Transverse colon (tissue), 4 donors: Measurements from ENCODE around the gene AGAP1. TPM values are rescaled to one million over a fixed set of nuclear protein-coding genes. Genes with fewer than 3 reads are reported as not detected.

ENCODE experiments used
- DNase-seq: peaks from one replicate; pipeline ENCODE4 v3.0.0-alpha.2; 2019
- H3K27ac ChIP-seq, 4 donors: fragments of 200-600 bp; sonication (generic); 2 replicates each; pipeline ENCODE4 v1.5.1; 2016 to 2018; ENCODE audit warnings: inconsistent platforms in 4 of 4
- H3K27me3 ChIP-seq: fragments of 200-600 bp; sonication (generic); 2 replicates; pipeline ENCODE4 v1.5.1; 2017; ENCODE audit warnings: inconsistent platforms
- H3K36me3 ChIP-seq, 4 donors: fragments of 200-600 bp; sonication (generic); 2 replicates each; pipeline ENCODE4 v1.5.1; 2017 to 2019; ENCODE audit warnings: inconsistent platforms in 4 of 4
- H3K4me1 ChIP-seq, 4 donors: fragments of 200-600 bp; sonication (generic); 2 replicates each; pipeline ENCODE4 v1.5.1; 2017 to 2020; ENCODE audit warnings: inconsistent platforms in 4 of 4
- H3K4me3 ChIP-seq, 4 donors: fragments of 200-600 bp; sonication (generic); 1 replicate in 1 of 4; 2 replicates in 3 of 4; pipeline versions ENCODE4 v1.5.1 to v1.6.1; 2017 to 2019; ENCODE audit warnings: inconsistent platforms in 4 of 4
- H3K9me3 ChIP-seq, 2 donors: fragments of 200-600 bp; sonication (generic); 2 replicates each; pipeline ENCODE4 v1.5.1; 2017 to 2019; ENCODE audit warnings: inconsistent platforms in 2 of 2
- EP300 ChIP-seq: sonication (generic); formaldehyde crosslinking; IDR thresholded peaks from one replicate; pipeline ENCODE4 v1.6.1; 2017; ENCODE audit warnings: antibody characterized with exemption, low read depth
- POLR2A ChIP-seq: fragments of 450-650 bp; IDR thresholded peaks from one replicate; pipeline ENCODE4 v1.6.1; 2016; ENCODE audit warnings: antibody characterized with exemption, mild to moderate bottlenecking, moderate library complexity
- POLR2AphosphoS5 ChIP-seq, 3 donors: sonication (generic); formaldehyde crosslinking; IDR thresholded peaks; one replicate each; pipeline ENCODE4 v1.6.1; 2016; ENCODE audit warnings: antibody characterized with exemption in 3 of 3
- WGBS, 2 donors: methylation state at CpG; one replicate each; pipeline ENCODE4 v1.1.5; 2018; ENCODE audit warnings: low coverage in 1 of 2; 5-methylcytosine and 5-hydroxymethylcytosine counted together
- in situ Hi-C, 4 donors: fragments of 200-750 bp; cut with MboI; loops; one replicate each; pipeline versions ENCODE4 v1.15.0 to v1.15.1; 2017; ENCODE audit warnings: low sequenced_read_pairs in 3 of 4, low pct_ligation_motif_present in 1 of 4, low pct_unique_long_range_greater_than_20kb in 1 of 4
- intact Hi-C: fragments of 100-400 bp; cut with DNase I; formaldehyde crosslinking; loops from one replicate; pipeline ENCODE4 v1.15.1; 2023; ENCODE audit warnings: low total_unique reads
- total RNA-seq, 4 donors: library from RNA; depleted of rRNA; stranded (reverse); fragments of >200 nt; gene quantifications; one replicate each; pipeline ENCODE4 v1.1.0, GENCODE V29; 2016
- TF ChIP-seq, protein P1 (sequence below), 5 experiments: fragments of 200-600 bp in 3 of 5; fragments of 450-650 bp in 2 of 5; sonication (generic) in 3 of 5; IDR thresholded peaks; 1 replicate in 2 of 5; 2 replicates in 3 of 5; pipeline ENCODE4 v1.5.1; 2016 to 2017; ENCODE audit warnings: antibody characterized with exemption in 5 of 5, inconsistent platforms in 3 of 5, mild to moderate bottlenecking in 2 of 5, moderate library complexity in 1 of 5

AGAP1 gene
- total RNA-seq, 4 donors from 2014 or later = 56.1 to 96.9 (median 71.2) TPM

DNA sequence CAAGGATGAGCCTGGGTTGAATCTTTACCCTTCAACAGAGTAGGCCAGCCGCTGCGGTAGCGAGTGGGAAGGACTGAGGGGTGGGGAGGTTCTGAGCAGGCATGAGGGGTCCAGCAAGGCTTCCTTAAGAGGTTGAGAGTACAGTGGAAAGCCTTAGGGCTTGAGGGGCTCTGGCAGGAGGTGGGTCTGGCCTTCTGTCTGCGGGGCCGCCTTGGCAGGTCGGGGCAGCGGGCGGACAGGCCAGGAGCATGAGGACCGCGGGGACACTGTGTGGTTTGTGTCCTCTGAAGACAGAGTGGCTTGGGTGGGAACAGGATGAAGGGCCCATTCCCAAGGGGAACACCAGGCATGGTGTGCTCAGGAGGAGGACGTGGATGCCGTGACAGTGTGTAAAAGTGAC lies 250.3 kb downstream of the AGAP1 start:
- in situ Hi-C loops = loop anchor here (10.0 to 25.0 kb wide), 4 partner anchors 139 to 1207 kb away; partner anchors contain the start of gene AGAP1 (in 1 of the 4)
- Histone ChIP-seq H3K27me3 (no peaks in the 10 kb centered on the region), H3K4me3 (no peak overlapping the region), H3K36me3 (no peaks in the 10 kb centered on the region), H3K9me3 (no peaks in the 10 kb centered on the region), H3K4me1 (peaks cover 0 to 10% (median 3%) of the 10 kb centered on the region in 4 donors), H3K27ac (no peak overlapping the region)
- WGBS, 2 donors = 83% methylated on average over 12 of the region's 12 CpGs; no CpG with 5 or more reads in 1 of the 2 donors
- no peak for DNase-seq
- intact Hi-C loops = no loop called here
- TF ChIP-seq POLR2A = no peak

DNA sequence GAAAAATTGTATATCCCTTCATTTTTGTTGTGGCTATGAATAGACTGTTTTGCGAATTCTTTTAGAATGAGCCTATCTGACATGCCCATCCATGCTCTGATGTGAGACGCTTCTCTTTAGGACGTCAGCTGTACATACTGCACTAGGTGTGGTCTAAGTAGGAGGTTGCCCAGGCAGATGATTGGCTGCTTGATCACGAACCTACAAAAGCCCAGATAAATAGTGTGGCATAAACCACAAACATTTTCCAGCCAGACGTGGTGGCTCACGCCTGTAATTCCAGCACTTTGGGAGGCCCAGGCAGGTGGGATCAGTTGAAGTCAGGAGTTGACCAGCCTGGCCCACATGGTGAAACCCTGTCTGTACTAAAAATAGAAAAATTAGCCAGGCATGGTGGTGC lies 251.8 kb downstream of the AGAP1 start:
- TF ChIP-seq POLR2A = no peak
- TF ChIP-seq EP300 = no peak
- no peak for TF ChIP-seq POLR2AphosphoS5 (IDR thresholded peaks at IDR 0.05)
- TF ChIP-seq, protein P1, sequence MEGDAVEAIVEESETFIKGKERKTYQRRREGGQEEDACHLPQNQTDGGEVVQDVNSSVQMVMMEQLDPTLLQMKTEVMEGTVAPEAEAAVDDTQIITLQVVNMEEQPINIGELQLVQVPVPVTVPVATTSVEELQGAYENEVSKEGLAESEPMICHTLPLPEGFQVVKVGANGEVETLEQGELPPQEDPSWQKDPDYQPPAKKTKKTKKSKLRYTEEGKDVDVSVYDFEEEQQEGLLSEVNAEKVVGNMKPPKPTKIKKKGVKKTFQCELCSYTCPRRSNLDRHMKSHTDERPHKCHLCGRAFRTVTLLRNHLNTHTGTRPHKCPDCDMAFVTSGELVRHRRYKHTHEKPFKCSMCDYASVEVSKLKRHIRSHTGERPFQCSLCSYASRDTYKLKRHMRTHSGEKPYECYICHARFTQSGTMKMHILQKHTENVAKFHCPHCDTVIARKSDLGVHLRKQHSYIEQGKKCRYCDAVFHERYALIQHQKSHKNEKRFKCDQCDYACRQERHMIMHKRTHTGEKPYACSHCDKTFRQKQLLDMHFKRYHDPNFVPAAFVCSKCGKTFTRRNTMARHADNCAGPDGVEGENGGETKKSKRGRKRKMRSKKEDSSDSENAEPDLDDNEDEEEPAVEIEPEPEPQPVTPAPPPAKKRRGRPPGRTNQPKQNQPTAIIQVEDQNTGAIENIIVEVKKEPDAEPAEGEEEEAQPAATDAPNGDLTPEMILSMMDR (IDR thresholded peaks at IDR 0.05) = no peak
- Histone ChIP-seq H3K4me3 (no peak overlapping the region), H3K4me1 (peaks cover 0 to 10% (median 3%) of the 10 kb centered on the region in 4 donors), H3K9me3 (no peaks in the 10 kb centered on the region), H3K36me3 (no peaks in the 10 kb centered on the region), H3K27ac (no peak overlapping the region), H3K27me3 (no peaks in the 10 kb centered on the region)
- in situ Hi-C loops (loop anchor here (10.0 to 25.0 kb wide), 4 partner anchors 141 to 1208 kb away; partner anchors contain the start of gene AGAP1 (in 1 of the 4)), intact Hi-C loops (loop anchor here (5.0 kb wide), 3 partner anchors 78 to 608 kb away; no protein-coding TSS in a partner anchor)
- DNase-seq = no peak
- 81% methylated on average over 6 of the region's 6 CpGs; no CpG with 5 or more reads in 1 of the 2 donors for WGBS, 2 donors

DNA sequence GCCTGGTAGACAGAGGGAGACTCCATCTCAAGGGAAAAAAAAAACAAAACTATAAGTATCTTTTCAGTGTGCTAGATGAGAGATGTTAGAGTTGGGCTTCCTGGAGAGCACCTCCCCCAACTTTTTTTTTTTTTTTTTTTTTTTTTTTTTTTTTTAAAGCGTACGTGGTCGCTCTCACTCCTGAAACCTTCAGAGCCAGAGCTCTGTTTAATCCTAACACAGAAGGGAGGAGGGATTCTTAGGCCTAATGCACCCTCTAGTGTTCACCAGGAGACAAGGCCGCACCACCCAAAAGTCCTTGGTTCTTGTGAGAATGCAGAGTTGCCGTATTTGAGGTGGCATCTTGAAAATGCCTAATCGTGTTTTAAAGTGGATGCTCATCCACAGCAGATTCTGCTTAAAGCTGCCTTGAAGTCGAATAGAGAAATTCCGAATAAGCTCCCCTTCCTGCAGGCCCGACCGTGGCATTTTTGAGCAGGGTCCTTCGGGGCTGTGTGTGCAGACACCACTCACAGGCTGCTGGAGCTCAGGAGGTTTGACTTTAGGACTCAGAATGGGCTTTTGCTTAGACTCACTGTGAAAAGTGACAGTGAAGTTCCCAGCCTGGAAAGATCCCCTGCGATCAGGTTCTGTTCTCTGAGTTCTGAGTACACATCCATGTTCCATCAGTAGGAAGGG lies 252.6 kb downstream of the AGAP1 start:
- H3K27me3 ChIP-seq = no peaks in the 10 kb centered on the region
- DNase-seq = peak; percentile 68
- H3K4me3 ChIP-seq = no peak overlapping the region
- peaks cover 0 to 10% (median 3%) of the 10 kb centered on the region in 4 donors for H3K4me1 ChIP-seq
- H3K9me3 ChIP-seq = no peaks in the 10 kb centered on the region
- TF ChIP-seq, protein P1 (IDR thresholded peaks at IDR 0.05) = peak; percentile 71 to 79 (median 76)
- TF ChIP-seq POLR2AphosphoS5 (IDR thresholded peaks at IDR 0.05) = no peak
- in situ Hi-C loops (loop anchor here (10.0 to 25.0 kb wide), 4 partner anchors 142 to 1209 kb away; partner anchors contain the start of gene AGAP1 (in 1 of the 4)), intact Hi-C loops (loop anchor here (5.0 kb wide), 3 partner anchors 79 to 609 kb away; no protein-coding TSS in a partner anchor)
- H3K36me3 ChIP-seq = no peaks in the 10 kb centered on the region
- WGBS, 2 donors = 41 to 45% methylated on average over 4 to 11 of the region's 12 CpGs
- peak overlapping the region in 1 of 4 donors; percentile 51 for H3K27ac ChIP-seq

DNA sequence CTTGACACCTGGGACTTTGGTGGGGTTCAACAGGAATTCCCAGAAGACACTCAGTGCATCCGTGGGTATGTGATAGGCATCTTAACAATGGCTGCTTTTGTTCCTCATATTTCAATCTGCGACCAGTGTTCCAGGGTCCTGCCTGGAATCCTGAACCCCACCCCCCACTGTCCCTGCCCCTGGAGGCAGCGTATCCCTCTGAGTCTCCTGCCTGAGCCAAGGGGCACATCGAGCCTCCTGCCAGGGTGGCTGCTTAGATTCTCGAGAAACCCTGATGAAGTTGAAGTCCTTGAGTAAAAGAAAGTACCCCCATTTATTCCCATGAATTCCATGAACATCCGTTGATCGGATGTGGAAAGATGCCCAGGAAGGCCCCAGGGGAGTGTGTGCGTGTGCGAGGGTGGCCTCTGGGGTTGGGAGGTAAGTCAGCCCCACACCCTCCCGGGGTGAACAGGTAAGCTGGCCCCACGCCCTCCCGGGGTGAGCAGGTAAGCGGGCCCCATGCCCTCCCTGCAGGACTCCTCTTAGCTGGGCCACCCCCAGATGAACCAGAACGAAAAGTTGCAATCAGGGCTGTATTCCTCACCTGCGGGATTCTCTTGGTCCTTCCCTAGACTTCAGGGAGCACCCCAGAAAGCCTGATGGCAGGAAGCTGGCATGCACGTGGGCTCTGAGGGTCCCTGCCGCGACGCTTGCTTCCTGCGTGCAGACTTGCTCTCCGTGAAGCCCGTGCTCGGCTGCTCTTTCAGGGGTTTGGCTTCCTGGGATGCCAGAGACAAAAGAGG lies 253.3 kb downstream of the AGAP1 start:
- in situ Hi-C loops = loop anchor here (10.0 to 25.0 kb wide), 4 partner anchors 142 to 1210 kb away; partner anchors contain the start of gene AGAP1 (in 1 of the 4)
- TF ChIP-seq POLR2AphosphoS5 (IDR thresholded peaks at IDR 0.05) (no peak), EP300 (no peak), POLR2A (no peak)
- TF ChIP-seq, protein P1 (IDR thresholded peaks at IDR 0.05) = no peak
- 80% methylated on average over 23 of the region's 23 CpGs; no CpG with 5 or more reads in 1 of the 2 donors for WGBS, 2 donors
- peak overlapping the region in 3 of 4 donors; percentile 9 to 51 (median 38) for H3K27ac ChIP-seq
- H3K4me1 ChIP-seq = peaks cover 0 to 10% (median 3%) of the 10 kb centered on the region in 4 donors
- no peak for DNase-seq
- H3K36me3 ChIP-seq = no peaks in the 10 kb centered on the region
- intact Hi-C loops = loop anchor here (5.0 kb wide), 3 partner anchors 80 to 610 kb away; no protein-coding TSS in a partner anchor
- no peaks in the 10 kb centered on the region for H3K9me3 ChIP-seq
- no peak overlapping the region for H3K4me3 ChIP-seq
- H3K27me3 ChIP-seq = no peaks in the 10 kb centered on the region
